ENCODE measurements around the gene PNPLA6. TPM values are rescaled to one million over a fixed set of nuclear protein-coding genes. Genes with fewer than 3 reads are reported as not detected.

The PNPLA6 gene
- total RNA-seq, 1 donor from 2014 or later = 129 TPM

DNA sequence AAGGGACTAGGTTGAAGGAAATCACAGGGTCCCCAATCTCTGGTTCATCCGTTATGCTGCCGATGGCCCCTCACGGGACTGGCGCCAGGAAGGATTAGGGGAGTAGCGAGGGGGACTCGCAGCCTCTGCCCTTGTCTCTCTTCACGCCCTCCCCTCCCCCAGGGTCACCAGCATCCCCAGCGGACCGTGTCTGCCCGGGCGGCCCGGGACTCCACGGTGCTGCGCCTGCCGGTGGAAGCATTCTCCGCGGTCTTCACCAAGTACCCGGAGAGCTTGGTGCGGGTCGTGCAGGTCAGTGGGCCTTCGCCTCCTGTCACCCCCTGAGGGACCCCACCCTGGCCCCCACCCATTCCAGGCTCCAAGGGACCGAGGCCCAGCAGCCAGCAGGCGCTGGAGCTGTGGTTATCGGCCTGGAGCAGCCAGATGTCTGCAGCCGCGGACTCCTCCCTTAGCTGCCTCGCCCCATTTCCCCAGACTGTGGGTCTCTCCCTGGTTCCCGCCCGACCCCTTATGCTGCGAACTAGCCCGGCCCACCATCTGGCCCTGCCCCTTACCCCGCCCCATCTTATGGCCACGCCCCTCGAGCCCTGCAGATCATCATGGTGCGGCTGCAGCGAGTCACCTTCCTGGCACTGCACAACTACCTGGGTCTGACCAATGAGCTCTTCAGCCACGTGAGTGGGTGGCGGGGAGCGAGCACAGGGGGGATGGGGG lies 5.4 kb downstream of the PNPLA6 start:
- H3K27me3 Mint-ChIP-seq (ENCODE audit: unreplicated experiment) = peaks cover 7% of the 10 kb centered on the region
- DNase-seq (ENCODE audit: low spot score) = no peak
- TF ChIP-seq, protein P1, sequence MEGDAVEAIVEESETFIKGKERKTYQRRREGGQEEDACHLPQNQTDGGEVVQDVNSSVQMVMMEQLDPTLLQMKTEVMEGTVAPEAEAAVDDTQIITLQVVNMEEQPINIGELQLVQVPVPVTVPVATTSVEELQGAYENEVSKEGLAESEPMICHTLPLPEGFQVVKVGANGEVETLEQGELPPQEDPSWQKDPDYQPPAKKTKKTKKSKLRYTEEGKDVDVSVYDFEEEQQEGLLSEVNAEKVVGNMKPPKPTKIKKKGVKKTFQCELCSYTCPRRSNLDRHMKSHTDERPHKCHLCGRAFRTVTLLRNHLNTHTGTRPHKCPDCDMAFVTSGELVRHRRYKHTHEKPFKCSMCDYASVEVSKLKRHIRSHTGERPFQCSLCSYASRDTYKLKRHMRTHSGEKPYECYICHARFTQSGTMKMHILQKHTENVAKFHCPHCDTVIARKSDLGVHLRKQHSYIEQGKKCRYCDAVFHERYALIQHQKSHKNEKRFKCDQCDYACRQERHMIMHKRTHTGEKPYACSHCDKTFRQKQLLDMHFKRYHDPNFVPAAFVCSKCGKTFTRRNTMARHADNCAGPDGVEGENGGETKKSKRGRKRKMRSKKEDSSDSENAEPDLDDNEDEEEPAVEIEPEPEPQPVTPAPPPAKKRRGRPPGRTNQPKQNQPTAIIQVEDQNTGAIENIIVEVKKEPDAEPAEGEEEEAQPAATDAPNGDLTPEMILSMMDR (IDR thresholded peaks at IDR 0.05; ENCODE audit: unreplicated experiment) = no peak
- H3K9me3 Mint-ChIP-seq (ENCODE audit: unreplicated experiment) = no peaks in the 10 kb centered on the region
- H3K27ac Mint-ChIP-seq (ENCODE audit: unreplicated experiment) = no peak overlapping the region
- H3K4me1 Mint-ChIP-seq (ENCODE audit: unreplicated experiment) = peaks cover 4% of the 10 kb centered on the region
- H3K4me3 Mint-ChIP-seq (ENCODE audit: unreplicated experiment) = no peak overlapping the region
- H3K36me3 Mint-ChIP-seq (ENCODE audit: low read depth, unreplicated experiment) = peaks cover 32% of the 10 kb centered on the region

DNA sequence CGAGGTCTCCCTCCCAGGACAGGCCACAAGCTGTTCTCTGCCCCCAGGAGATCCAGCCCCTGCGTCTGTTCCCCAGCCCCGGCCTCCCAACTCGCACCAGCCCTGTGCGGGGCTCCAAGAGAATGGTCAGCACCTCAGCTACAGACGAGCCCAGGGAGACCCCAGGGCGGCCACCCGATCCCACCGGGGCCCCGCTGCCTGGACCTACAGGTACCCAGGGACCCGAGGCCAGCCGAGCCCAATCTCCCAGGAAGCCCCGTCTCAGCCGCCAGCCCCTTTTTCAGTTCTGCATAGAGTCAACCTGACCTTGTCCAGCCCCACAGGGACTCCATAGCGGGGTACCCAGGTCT lies 5.9 kb downstream of the PNPLA6 start:
- DNase-seq (ENCODE audit: low spot score) = no peak

DNA sequence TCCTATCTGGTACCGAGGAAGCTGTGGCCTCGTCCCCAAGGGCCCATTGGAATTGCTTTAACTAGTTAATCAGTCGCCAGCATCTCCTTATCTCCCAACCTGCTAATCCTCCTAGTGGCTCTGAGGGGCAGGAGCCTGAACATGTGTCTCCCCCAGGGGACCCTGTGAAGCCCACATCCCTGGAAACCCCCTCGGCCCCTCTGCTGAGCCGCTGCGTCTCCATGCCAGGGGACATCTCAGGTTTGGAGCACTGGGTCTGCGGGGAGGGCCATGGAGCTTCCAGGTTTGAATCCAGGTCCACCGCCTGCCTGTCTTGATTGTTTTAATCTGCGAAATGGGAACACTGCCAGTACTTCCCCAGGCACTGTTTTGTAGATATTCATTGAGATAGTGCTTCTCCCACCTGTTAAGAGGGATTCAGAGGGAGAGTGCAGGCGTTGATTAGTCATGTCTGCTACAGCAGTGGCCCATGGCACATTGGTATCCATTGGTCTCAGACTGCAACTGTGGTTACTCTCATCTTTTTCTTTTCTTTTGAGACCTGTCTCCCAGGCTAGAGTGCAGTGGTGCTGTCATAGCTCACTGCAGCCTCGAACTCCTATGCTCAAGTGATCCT lies 6.4 kb downstream of the PNPLA6 start:
- no peaks in the 10 kb centered on the region for H3K4me1 Mint-ChIP-seq (ENCODE audit: unreplicated experiment)
- no peak overlapping the region for H3K27ac Mint-ChIP-seq (ENCODE audit: unreplicated experiment)
- H3K36me3 Mint-ChIP-seq (ENCODE audit: low read depth, unreplicated experiment) = peaks cover 29% of the 10 kb centered on the region
- peaks cover 6% of the 10 kb centered on the region for H3K27me3 Mint-ChIP-seq (ENCODE audit: unreplicated experiment)
- no peak overlapping the region for H3K4me3 Mint-ChIP-seq (ENCODE audit: unreplicated experiment)
- TF ChIP-seq, protein P1 (IDR thresholded peaks at IDR 0.05; ENCODE audit: unreplicated experiment) = no peak
- DNase-seq (ENCODE audit: low spot score) = no peak
- no peaks in the 10 kb centered on the region for H3K9me3 Mint-ChIP-seq (ENCODE audit: unreplicated experiment)

More for the DNA sequence above, 5.9 kb downstream of the PNPLA6 start:
- H3K36me3 Mint-ChIP-seq (ENCODE audit: low read depth, unreplicated experiment) = peaks cover 31% of the 10 kb centered on the region
- H3K4me3 Mint-ChIP-seq (ENCODE audit: unreplicated experiment) = no peak overlapping the region
- peaks cover 1% of the 10 kb centered on the region for H3K4me1 Mint-ChIP-seq (ENCODE audit: unreplicated experiment)
- TF ChIP-seq, protein P1 (IDR thresholded peaks at IDR 0.05; ENCODE audit: unreplicated experiment) = no peak
- H3K27me3 Mint-ChIP-seq (ENCODE audit: unreplicated experiment) = peaks cover 7% of the 10 kb centered on the region
- no peaks in the 10 kb centered on the region for H3K9me3 Mint-ChIP-seq (ENCODE audit: unreplicated experiment)
- H3K27ac Mint-ChIP-seq (ENCODE audit: unreplicated experiment) = no peak overlapping the region

DNA sequence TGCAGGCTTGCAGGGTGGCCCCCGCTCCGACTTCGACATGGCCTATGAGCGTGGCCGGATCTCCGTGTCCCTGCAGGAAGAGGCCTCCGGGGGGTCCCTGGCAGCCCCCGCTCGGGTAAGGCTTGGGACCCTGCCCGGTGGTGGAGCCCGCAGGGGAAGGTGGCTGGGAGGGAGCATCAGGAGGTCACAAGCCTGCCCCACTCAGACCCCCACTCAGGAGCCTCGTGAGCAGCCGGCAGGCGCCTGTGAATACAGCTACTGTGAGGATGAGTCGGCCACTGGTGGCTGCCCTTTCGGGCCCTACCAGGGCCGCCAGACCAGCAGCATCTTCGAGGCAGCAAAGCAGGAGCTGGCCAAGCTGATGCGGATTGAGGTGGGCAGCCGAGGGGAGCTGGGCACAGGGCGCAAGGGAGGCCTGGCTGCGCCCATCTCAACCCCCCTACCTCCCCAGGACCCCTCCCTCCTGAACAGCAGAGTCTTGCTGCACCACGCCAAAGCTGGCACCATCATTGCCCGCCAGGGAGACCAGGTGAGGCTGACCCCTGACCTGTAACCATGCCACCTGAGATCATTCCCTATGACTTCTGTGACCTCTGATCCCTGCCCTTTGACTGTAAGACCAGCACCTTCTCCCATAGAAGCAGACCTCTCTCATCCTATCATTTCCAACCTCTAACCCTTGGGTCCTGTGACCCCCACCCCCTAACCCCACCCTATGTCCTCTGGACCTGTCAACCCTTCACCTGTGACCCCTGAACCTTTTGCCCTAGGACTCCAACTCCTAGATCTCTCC lies 7.2 kb downstream of the PNPLA6 start:
- H3K27ac Mint-ChIP-seq (ENCODE audit: unreplicated experiment) = no peak overlapping the region
- H3K4me1 Mint-ChIP-seq (ENCODE audit: unreplicated experiment) = no peaks in the 10 kb centered on the region

More for the DNA sequence above, 7.2 kb downstream of the PNPLA6 start:
- peak overlapping the region; percentile 77 for H3K4me3 Mint-ChIP-seq (ENCODE audit: unreplicated experiment)
- TF ChIP-seq, protein P1 (IDR thresholded peaks at IDR 0.05; ENCODE audit: unreplicated experiment) = no peak
- peaks cover 4% of the 10 kb centered on the region for H3K27me3 Mint-ChIP-seq (ENCODE audit: unreplicated experiment)
- no peaks in the 10 kb centered on the region for H3K9me3 Mint-ChIP-seq (ENCODE audit: unreplicated experiment)
- DNase-seq (ENCODE audit: low spot score) = no peak
- peaks cover 23% of the 10 kb centered on the region for H3K36me3 Mint-ChIP-seq (ENCODE audit: low read depth, unreplicated experiment)

Measured in endothelial cell (in vitro differentiated cells).